Right atrium auricular region (tissue), 2 donors: Measurements from ENCODE around the gene ANAPC2. TPM values are rescaled to one million over a fixed set of nuclear protein-coding genes. Genes with fewer than 3 reads are reported as not detected.

Experiments
- DNase-seq: peaks from one replicate; pipeline ENCODE4 v3.0.0-alpha.2; 2019; ENCODE audit warnings: low spot score
- H3K27ac ChIP-seq, 2 donors: fragments of 200-600 bp; sonication (generic); 1 replicate in 1 of 2; 2 replicates in 1 of 2; pipeline ENCODE4 v1.5.1; 2016 to 2019
- H3K27me3 ChIP-seq, 2 donors: fragments of 200-600 bp; sonication (generic); one replicate each; pipeline versions ENCODE4 v1.5.1 to v1.6.0; 2017 to 2019
- H3K36me3 ChIP-seq: fragments of 200-600 bp; sonication (generic); one replicate; pipeline ENCODE4 v1.5.1; 2016
- H3K4me1 ChIP-seq, 2 donors: fragments of 200-600 bp; sonication (generic); one replicate each; pipeline versions ENCODE4 v1.5.1 to v1.6.0; 2017 to 2019
- H3K4me3 ChIP-seq, 2 donors: fragments of 200-600 bp; sonication (generic); 1 replicate in 1 of 2; 2 replicates in 1 of 2; pipeline ENCODE4 v1.5.1; 2017 to 2019; ENCODE audit warnings: mild to moderate bottlenecking in 1 of 2, moderate library complexity in 1 of 2
- H3K9me3 ChIP-seq, 2 donors: fragments of 200-600 bp; sonication (generic); one replicate each; pipeline ENCODE4 v1.5.1; 2019
- total RNA-seq, 2 donors: library from RNA; depleted of rRNA; stranded (reverse); fragments of >200 nt; gene quantifications; one replicate each; pipeline ENCODE4 v1.1.0, GENCODE V29; 2016
- TF ChIP-seq, protein P1 (sequence below), 2 donors: fragments of 200-600 bp; sonication (generic); IDR thresholded peaks; one replicate each; pipeline ENCODE4 v1.5.1; 2019; ENCODE audit warnings: antibody characterized with exemption in 2 of 2

ANAPC2 gene
- total RNA-seq, 2 donors from 2014 or later = 10.8 to 12.1 TPM

DNA sequence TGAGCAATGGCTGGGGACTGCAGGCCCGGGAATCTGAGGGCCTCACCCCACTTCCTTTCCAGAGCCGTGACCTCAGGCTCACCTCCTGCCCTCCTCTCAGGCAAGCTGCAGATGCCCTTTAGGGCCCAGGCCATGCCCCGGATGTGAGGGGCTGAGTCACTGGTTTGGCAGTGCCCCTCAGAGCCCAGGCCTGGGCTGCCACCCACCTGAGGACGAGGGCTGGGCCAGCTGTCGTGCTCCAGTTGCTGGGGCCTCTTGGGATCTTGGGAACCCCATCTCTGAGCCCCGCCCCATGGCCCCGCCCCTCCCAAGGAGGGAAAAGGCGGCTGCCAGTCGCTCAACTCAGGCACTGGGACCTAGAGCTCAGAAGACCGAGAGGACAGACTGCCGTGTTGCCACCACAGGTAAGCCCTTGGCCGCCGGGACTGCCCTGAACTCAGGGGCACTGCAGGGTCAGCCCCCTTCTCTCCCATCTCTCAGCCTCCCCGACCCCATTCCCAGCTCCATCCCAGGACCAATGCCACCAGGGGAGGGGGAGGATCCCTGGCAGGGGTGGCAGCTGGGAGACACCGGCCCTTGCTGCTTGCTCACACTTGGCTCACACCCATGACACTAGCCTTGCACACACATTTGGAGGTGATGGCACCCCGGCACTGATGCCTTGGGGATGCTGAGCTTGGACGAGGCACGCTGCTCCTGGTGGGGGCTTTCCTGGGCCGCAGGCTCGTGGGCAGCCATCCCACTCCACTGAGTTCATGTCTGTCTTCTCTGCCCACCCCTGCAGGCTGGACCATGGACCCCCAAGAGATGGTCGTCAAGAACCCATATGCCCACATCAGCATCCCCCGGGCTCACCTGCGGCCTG is 36.7 kb upstream of the ANAPC2 start, which contains the start of gene CYSRT1:
Gene CYSRT1, plus strand, starts transcription at position 345 of the 865 bp plus-strand sequence. Its CDS starts 448 bp downstream, at position 793.
- H3K4me1 ChIP-seq = peaks cover 0 to 36% of the 10 kb centered on the region in 2 donors
- DNase-seq = no peak
- H3K4me3 ChIP-seq = peak within 1 kb of the TSS; percentile 60 to 70
- H3K9me3 ChIP-seq = no peaks in the 10 kb centered on the region
- peak within 1 kb of the TSS; percentile 77 to 86 for H3K27ac ChIP-seq
- peaks cover 3 to 6% of the 10 kb centered on the region in 2 donors for H3K27me3 ChIP-seq
- H3K36me3 ChIP-seq = no peaks in the 10 kb centered on the region
- TF ChIP-seq, protein P1, sequence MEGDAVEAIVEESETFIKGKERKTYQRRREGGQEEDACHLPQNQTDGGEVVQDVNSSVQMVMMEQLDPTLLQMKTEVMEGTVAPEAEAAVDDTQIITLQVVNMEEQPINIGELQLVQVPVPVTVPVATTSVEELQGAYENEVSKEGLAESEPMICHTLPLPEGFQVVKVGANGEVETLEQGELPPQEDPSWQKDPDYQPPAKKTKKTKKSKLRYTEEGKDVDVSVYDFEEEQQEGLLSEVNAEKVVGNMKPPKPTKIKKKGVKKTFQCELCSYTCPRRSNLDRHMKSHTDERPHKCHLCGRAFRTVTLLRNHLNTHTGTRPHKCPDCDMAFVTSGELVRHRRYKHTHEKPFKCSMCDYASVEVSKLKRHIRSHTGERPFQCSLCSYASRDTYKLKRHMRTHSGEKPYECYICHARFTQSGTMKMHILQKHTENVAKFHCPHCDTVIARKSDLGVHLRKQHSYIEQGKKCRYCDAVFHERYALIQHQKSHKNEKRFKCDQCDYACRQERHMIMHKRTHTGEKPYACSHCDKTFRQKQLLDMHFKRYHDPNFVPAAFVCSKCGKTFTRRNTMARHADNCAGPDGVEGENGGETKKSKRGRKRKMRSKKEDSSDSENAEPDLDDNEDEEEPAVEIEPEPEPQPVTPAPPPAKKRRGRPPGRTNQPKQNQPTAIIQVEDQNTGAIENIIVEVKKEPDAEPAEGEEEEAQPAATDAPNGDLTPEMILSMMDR (IDR thresholded peaks at IDR 0.05) = no peak

DNA sequence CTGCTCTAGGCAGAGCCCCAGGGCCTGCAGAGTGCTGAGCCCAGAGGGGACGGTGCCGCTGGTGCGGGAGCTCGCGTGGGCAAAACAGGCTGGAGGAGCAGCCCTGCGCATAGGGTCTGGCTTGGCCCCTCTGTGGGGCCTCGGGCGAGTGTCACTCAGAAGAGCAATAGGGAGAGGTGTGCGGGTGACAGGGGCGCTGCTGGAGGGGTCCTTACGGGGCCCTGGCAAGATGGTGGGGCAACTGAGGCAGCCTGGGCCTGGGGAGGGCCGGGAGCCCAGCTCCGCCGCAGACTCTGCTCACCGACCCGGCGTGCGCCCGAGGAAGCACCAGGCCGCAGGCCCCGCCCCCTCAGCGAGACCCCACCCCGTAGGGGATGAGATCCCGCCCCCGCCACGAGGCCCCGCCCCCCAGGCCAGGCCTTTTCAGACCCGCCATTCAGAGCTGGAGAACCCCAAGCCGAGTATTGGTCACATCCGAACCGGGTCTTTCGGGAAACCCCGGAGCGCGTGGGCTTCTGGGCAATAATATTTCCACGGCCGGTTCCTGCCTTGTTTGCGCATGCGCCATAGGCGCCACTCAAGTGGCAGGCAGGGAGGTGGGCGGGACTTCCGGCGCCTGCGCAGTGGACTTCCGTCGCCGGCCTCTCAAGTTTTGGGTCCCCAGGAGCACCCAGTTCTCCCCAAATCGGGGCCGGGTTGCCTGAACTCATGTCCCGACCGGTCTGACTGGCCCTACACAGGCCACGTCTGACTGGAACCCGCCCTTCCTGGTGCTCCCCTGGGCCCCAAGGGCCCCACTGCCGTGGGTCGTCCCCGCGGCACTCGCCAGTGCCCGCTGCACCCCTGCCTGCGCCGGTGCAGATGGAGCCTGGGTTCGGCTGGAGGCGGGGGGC is 35.0 kb upstream of the ANAPC2 start:
- Histone ChIP-seq H3K36me3 (no peaks in the 10 kb centered on the region), H3K4me1 (peaks cover 0 to 45% of the 10 kb centered on the region in 2 donors), H3K27ac (peak overlapping the region; percentile 77 to 86), H3K4me3 (peak overlapping the region; percentile 60 to 70), H3K27me3 (peaks cover 0 to 4% of the 10 kb centered on the region in 2 donors), H3K9me3 (no peaks in the 10 kb centered on the region)
- DNase-seq = peak; percentile 99
- TF ChIP-seq, protein P1 (IDR thresholded peaks at IDR 0.05) = no peak

DNA sequence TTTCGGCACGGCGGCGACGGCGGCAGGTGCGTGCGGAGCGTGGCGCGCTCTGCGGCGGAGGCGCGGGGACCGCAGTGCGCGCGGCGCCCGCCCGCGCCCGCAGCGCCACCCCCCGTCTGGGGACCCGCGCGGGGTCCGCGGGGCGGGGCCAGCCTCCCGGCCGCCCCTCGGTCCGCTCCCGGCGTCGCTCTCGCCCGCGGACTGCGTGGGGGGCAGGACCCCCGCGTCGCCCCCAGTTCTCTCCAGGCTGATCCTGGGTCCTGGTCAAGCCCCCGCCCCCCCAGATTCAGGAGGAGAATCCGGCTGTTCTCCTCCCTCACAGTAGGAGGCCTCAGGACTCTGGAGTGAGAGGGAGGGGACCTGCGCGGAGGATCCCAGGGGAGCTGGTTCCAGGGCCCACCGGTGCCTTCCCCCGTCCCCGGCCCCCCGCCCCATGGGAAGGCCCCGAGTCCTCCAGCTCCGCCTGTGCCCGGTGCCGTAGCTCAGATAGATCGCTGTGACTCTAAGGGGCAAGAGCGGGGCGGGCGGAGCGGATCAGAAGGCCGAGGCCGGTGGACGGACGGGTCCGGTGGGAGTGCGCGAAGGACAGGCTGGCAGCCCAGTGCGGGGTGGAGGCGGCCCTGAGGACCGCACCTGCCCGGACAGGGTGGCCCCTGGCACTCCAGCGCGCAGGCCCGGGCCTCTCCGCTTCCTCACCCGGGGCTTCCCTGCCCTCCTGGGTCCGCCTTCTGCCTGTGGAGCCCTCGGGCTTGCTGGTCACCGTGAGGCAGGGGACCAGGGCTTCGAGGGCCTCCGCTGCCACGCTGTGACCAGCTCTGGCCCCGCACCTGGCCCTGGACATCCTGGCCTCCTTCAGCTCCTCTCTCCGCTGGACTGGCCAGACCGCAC is 34.1 kb upstream of the ANAPC2 start, which contains the start of gene RNF208:
Gene RNF208, minus strand, starts transcription at position 51 of the 888 bp plus-strand sequence. CDS start 1,028 bp downstream, outside the sequence.
- H3K4me1 ChIP-seq = peaks cover 0 to 49% of the 10 kb centered on the region in 2 donors
- peak within 1 kb of the TSS; percentile 77 to 86 for H3K27ac ChIP-seq
- H3K9me3 ChIP-seq = no peaks in the 10 kb centered on the region
- no peaks in the 10 kb centered on the region for H3K27me3 ChIP-seq
- no peak for DNase-seq
- no peaks in the 10 kb centered on the region for H3K36me3 ChIP-seq
- peak within 1 kb of the TSS; percentile 60 to 70 for H3K4me3 ChIP-seq
- TF ChIP-seq, protein P1 (IDR thresholded peaks at IDR 0.05) = no peak

DNA sequence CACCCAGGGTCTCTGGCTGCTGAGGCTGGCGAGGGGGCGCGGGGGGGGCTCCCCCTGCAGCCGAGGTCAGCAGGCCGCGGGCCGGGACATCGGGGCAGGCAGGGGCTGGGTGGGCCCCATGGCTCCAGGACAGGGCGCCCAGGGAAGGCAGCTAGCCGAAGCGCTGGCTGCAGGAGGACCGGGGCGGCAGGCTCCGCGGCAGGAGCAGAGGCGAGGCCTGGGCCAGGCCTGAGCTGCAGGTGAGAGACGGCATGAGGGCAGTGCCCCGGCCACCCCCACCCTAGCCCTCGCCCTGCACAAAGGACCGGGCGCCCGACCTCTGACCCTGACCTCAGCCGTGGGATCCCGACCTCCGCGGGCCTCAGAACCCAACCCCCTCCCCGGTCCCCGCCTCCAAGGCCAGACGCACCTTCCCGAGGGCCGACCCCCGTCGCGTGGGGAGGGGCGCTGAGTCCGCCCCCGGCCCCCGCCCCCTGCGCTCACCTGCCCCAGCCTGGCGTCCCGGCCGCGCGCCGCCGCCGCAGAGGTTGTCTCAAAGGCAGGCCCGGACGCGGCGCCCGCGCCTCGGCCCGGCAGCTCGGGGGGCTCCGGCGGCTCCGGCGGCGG is 33.2 kb upstream of the ANAPC2 start:
- peak overlapping the region; percentile 45 to 54 for H3K4me3 ChIP-seq
- no peak for DNase-seq
- peaks cover 0 to 50% of the 10 kb centered on the region in 2 donors for H3K4me1 ChIP-seq
- H3K36me3 ChIP-seq = no peaks in the 10 kb centered on the region
- H3K9me3 ChIP-seq = no peaks in the 10 kb centered on the region
- TF ChIP-seq, protein P1 (IDR thresholded peaks at IDR 0.05) = no peak
- peak overlapping the region; percentile 53 to 60 for H3K27ac ChIP-seq
- no peaks in the 10 kb centered on the region for H3K27me3 ChIP-seq
